HEK293 (cell line): ENCODE data around the gene TMC3.

ENCODE experiments used
- CTCF ChIA-PET: fragments of 350-600 bp; formaldehyde crosslinking; extraction: SDS; loops from one replicate; lab custom pipeline; 2021; ENCODE audit warnings: antibody characterized with exemption; lab: Yijun Ruan, JAX
- POLR2A ChIA-PET: fragments of 300-600 bp; formaldehyde crosslinking; extraction: SDS; loops from one replicate; lab custom pipeline; 2020; ENCODE audit warnings: antibody characterized with exemption, inconsistent platforms; lab: Yijun Ruan, JAX
- H3K27ac ChIP-seq: fragments of 200-500 bp; sonication (Bioruptor generic); 2 replicates; pipeline ENCODE4 v1.5.1; 2014; ENCODE audit warnings: low read depth, low read length, control low read depth, inconsistent platforms; ENCODE audit errors: extremely low read depth
- H3K36me3 ChIP-seq, 2 experiments: fragments of 200-500 bp in 1 of 2; sonication (Bioruptor generic) in 1 of 2; 1 replicate in 1 of 2; 2 replicates in 1 of 2; pipeline ENCODE4 v1.5.1; 2014 to 2017; ENCODE audit warnings: inconsistent platforms in 2 of 2, low read length in 2 of 2; ENCODE audit not compliant: control insufficient read depth in 2 of 2, insufficient read depth in 1 of 2
- H3K4me1 ChIP-seq: fragments of 200-500 bp; sonication (Bioruptor generic); 2 replicates; pipeline ENCODE4 v1.5.1; 2014; ENCODE audit warnings: mild to moderate bottlenecking, low read length, inconsistent platforms; ENCODE audit not compliant: control insufficient read depth, insufficient read depth
- H3K4me3 ChIP-seq: 2 replicates; pipeline ENCODE4 v1.5.1; 2011; ENCODE audit warnings: low read depth, mild to moderate bottlenecking, control low read depth, low read length, moderate library complexity
- H3K9me3 ChIP-seq: fragments of 200-500 bp; sonication (Bioruptor generic); 2 replicates; pipeline ENCODE4 v1.5.1; 2014; ENCODE audit warnings: low read depth, low read length, inconsistent platforms; ENCODE audit not compliant: control insufficient read depth, insufficient read depth
- HOXC10 ChIP-seq: sonication (generic); formaldehyde crosslinking; IDR thresholded peaks from 2 replicates; pipeline ENCODE4 v1.8.1; 2023; ENCODE audit warnings: mild to moderate bottlenecking, missing genetic modification reagents
- SCRT2 ChIP-seq: fragments of 450-650 bp; formaldehyde crosslinking; IDR thresholded peaks from 2 replicates; pipeline ENCODE4 v1.5.1; 2016; ENCODE audit warnings: missing biosample characterization, missing genetic modification characterization
- SP7 ChIP-seq: fragments of 450-650 bp; formaldehyde crosslinking; IDR thresholded peaks from 2 replicates; pipeline ENCODE4 v1.5.1; 2016; ENCODE audit warnings: missing biosample characterization, missing genetic modification characterization
- TRIM28 ChIP-seq: IDR thresholded peaks from 2 replicates; pipeline ENCODE4 v1.6.1; 2011; ENCODE audit warnings: low read length, control low read depth, borderline replicate concordance
- YY2 ChIP-seq: fragments of 450-650 bp; formaldehyde crosslinking; IDR thresholded peaks from 2 replicates; pipeline ENCODE4 v1.5.1; 2016; ENCODE audit warnings: missing biosample characterization, missing genetic modification characterization
- ZFP41 ChIP-seq: fragments of 450-650 bp; formaldehyde crosslinking; IDR thresholded peaks from 2 replicates; pipeline ENCODE4 v1.5.1; 2016; ENCODE audit warnings: missing biosample characterization, missing genetic modification characterization, borderline replicate concordance
- ZIC2 ChIP-seq: fragments of 450-650 bp; formaldehyde crosslinking; IDR thresholded peaks from 2 replicates; pipeline ENCODE4 v1.5.1; 2016; ENCODE audit warnings: missing biosample characterization, missing genetic modification characterization
- ZNF350 ChIP-seq: fragments of 450-650 bp; formaldehyde crosslinking; IDR thresholded peaks from 2 replicates; pipeline ENCODE4 v1.5.0; 2017; ENCODE audit warnings: missing biosample characterization, mild to moderate bottlenecking, missing genetic modification characterization
- ZNF416 ChIP-seq: fragments of 450-650 bp; formaldehyde crosslinking; IDR thresholded peaks from 2 replicates; pipeline ENCODE4 v1.5.1; 2016; ENCODE audit warnings: missing biosample characterization, missing genetic modification characterization
- ZNF423 ChIP-seq: fragments of 450-650 bp; formaldehyde crosslinking; IDR thresholded peaks from 2 replicates; pipeline ENCODE4 v1.5.1; 2016; ENCODE audit warnings: missing biosample characterization, missing genetic modification characterization
- ZNF514 ChIP-seq: fragments of 450-650 bp; formaldehyde crosslinking; IDR thresholded peaks from 2 replicates; pipeline ENCODE4 v1.5.1; 2016; ENCODE audit warnings: missing biosample characterization, missing genetic modification characterization
- ZNF529 ChIP-seq: fragments of 450-650 bp; formaldehyde crosslinking; IDR thresholded peaks from 2 replicates; pipeline ENCODE4 v1.5.1; 2017; ENCODE audit warnings: missing genetic modification characterization, missing biosample characterization; ENCODE audit not compliant: insufficient replicate concordance
- ZNF558 ChIP-seq: fragments of 450-650 bp; formaldehyde crosslinking; IDR thresholded peaks from 2 replicates; pipeline ENCODE4 v1.5.1; 2016; ENCODE audit warnings: missing biosample characterization, missing genetic modification characterization
- ZNF610 ChIP-seq: fragments of 450-650 bp; formaldehyde crosslinking; IDR thresholded peaks from 2 replicates; pipeline ENCODE4 v1.5.1; 2016; ENCODE audit warnings: missing biosample characterization, missing genetic modification characterization, borderline replicate concordance
- ZNF623 ChIP-seq: fragments of 450-650 bp; formaldehyde crosslinking; IDR thresholded peaks from 2 replicates; pipeline ENCODE4 v1.5.1; 2016; ENCODE audit warnings: missing biosample characterization, missing genetic modification characterization
- ZNF830 ChIP-seq: fragments of 450-650 bp; IDR thresholded peaks from 2 replicates; pipeline ENCODE4 v1.5.0; 2018; ENCODE audit warnings: missing biosample characterization, missing genetic modification characterization, low read depth, mild to moderate bottlenecking, moderate library complexity

The TMC3 gene

DNA sequence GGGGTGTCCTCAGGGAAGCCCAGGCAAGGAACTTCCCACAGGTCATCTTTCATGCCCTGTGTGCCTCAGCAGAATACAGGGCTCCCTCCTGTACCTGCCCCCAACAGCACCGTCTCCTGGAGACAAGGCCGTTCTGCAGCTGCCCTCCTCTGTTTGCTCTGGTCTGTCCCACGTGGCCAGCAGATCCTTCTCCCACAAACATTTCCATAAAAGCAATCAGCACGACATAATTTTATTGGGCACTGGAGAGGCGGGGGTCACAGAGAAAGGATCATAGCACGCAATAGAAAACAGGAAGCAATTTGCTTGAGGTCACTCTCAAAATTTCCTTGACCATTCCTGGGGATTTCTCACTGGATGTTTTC lies 79.5 kb downstream of the TMC3 start:
- ChIA-PET POLR2A (no interaction called here), CTCF (no interaction called here)
- Histone ChIP-seq H3K4me1 (no peaks in the 10 kb centered on the region), H3K36me3 (no peaks in the 10 kb centered on the region), H3K4me3 (no peak overlapping the region), H3K9me3 (no peaks in the 10 kb centered on the region), H3K27ac (no peak overlapping the region)
- TF ChIP-seq ZIC2 = 0 out of 2 replicates have a peak, but pooled peaks have one; percentile 12
- no peak for TF ChIP-seq SP7 (tag by site-specific recombination)

- ChIA-PET POLR2A (no interaction called here), CTCF (interaction anchor here (0.7 kb wide), 1 partner anchor 29 kb away, joined by 4 read pairs; no protein-coding TSS in a partner anchor)
- TF ChIP-seq ZNF350 = no peak
- no peak for TF ChIP-seq ZNF529 (tag by site-specific recombination)
- TF ChIP-seq ZNF610 = no peak
- TF ChIP-seq ZNF558 = no peak
- H3K4me3 ChIP-seq = no peak overlapping the region
- no peaks in the 10 kb centered on the region for H3K4me1 ChIP-seq
- H3K27ac ChIP-seq = no peak overlapping the region
- H3K36me3 ChIP-seq = no peaks in the 10 kb centered on the region
- H3K9me3 ChIP-seq = no peaks in the 10 kb centered on the region
Observed at GRCh38 chr15:81293728-81294515, 80.1 kb downstream of the TMC3 start.

DNA sequence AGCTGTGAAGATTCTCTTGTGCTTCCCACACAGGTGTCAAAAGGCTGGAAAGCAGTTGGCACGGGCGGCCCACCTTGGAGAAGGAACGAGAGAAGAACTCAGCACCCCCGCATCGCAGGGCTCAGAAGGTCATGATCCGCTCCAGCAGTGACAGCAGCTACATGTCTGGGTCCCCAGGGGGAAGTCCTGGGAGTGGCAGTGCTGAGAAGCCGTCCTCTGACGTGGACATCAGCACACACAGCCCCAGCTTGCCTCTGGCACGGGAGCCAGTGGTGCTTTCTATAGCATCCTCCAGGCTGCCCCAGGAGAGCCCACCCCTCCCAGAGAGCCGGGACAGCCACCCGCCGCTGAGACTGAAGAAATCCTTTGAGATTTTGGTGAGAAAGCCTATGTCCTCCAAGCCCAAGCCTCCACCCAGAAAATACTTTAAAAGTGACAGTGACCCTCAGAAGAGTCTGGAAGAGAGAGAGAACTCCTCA lies 81.5 kb downstream of the TMC3 start:
- CTCF ChIA-PET = interaction anchor here (0.9 to 3.6 kb wide), 3 partner anchors 9 to 107 kb away, joined by 4 to 21 read pairs (median 4); no protein-coding TSS in a partner anchor
- H3K4me1 ChIP-seq = no peaks in the 10 kb centered on the region
- no peaks in the 10 kb centered on the region for H3K36me3 ChIP-seq
- no peaks in the 10 kb centered on the region for H3K9me3 ChIP-seq
- no peak overlapping the region for H3K27ac ChIP-seq
- no peak for TF ChIP-seq HOXC10
- TF ChIP-seq ZNF514 (tag by site-specific recombination) = no peak
- TF ChIP-seq ZNF623 (tag by site-specific recombination) = no peak
- TF ChIP-seq ZNF610 = no peak
- no peak for TF ChIP-seq YY2 (tag by site-specific recombination)
- TF ChIP-seq ZNF423 (tag by site-specific recombination) = no peak
- TF ChIP-seq ZNF416 (tag by site-specific recombination) = no peak
- TF ChIP-seq, all 188 proteins: peak for 0
- POLR2A ChIA-PET = no interaction called here
- H3K4me3 ChIP-seq = no peak overlapping the region

GRCh38 chr15:81291916-81292522 lies 82.0 kb downstream of the TMC3 start:
- Histone ChIP-seq H3K4me3 (no peak overlapping the region), H3K4me1 (no peaks in the 10 kb centered on the region), H3K9me3 (no peaks in the 10 kb centered on the region), H3K27ac (no peak overlapping the region), H3K36me3 (no peaks in the 10 kb centered on the region)
- ChIA-PET POLR2A (no interaction called here), CTCF (interaction anchor here (0.9 to 3.6 kb wide), 4 partner anchors 9 to 108 kb away, joined by 4 to 21 read pairs (median 10); no protein-coding TSS in a partner anchor)
- TF ChIP-seq ZFP41 (tag by site-specific recombination) (no peak), TRIM28 (no peak), ZNF830 (tag by site-specific recombination) (no peak), SCRT2 (no peak)
